Testis (tissue), 2 donors: ENCODE data around the gene VSIG8.

Experiments used
- CTCF ChIP-seq, 3 experiments: fragments of 450-650 bp in 2 of 3; fragments of 200-600 bp in 1 of 3; sonication (generic) in 1 of 3; IDR thresholded peaks; one replicate each; pipeline ENCODE4 v1.5.1; 2016 to 2019; ENCODE audit warnings: antibody characterized with exemption in 3 of 3, mild to moderate bottlenecking in 2 of 3, moderate library complexity in 1 of 3
- POLR2A ChIP-seq: fragments of 450-650 bp; IDR thresholded peaks from one replicate; pipeline ENCODE4 v1.6.1; 2017; ENCODE audit warnings: antibody characterized with exemption, mild to moderate bottlenecking, moderate library complexity

- TF ChIP-seq CTCF (IDR thresholded peaks at IDR 0.05) (no peak), POLR2A (no peak)
Measured at GRCh38 chr1:159880430-159880829, 18.0 kb upstream of the VSIG8 start.
